Body of pancreas (tissue), 4 donors: ENCODE data around the gene SAMD3. TPM values are rescaled to one million over a fixed set of nuclear protein-coding genes. Genes with fewer than 3 reads are reported as not detected.

Source experiments
- ATAC-seq: fragments of 150-250 bp; one replicate; pipeline ENCODE4 v1.9.1; 2016
- DNase-seq, 4 donors: peaks; one replicate each; pipeline ENCODE4 v3.0.0-alpha.2; 2019
- H3K27ac ChIP-seq, 4 donors: fragments of 200-600 bp; sonication (generic); 1 replicate in 3 of 4; 2 replicates in 1 of 4; pipeline versions ENCODE4 v1.5.1 to v1.6.1; 2016 to 2019; ENCODE audit warnings: mild to moderate bottlenecking in 1 of 4, mixed read lengths in 1 of 4, moderate library complexity in 1 of 4
- H3K27me3 ChIP-seq, 2 donors: fragments of 200-600 bp; sonication (generic); one replicate each; pipeline ENCODE4 v1.6.0; 2016; ENCODE audit warnings: mild to moderate bottlenecking in 1 of 2
- H3K36me3 ChIP-seq, 2 donors: fragments of 200-600 bp; sonication (generic); replicated peaks in 1 of 2; 2 replicates each; pipeline ENCODE4 v1.5.1; 2016; ENCODE audit warnings: low read depth in 2 of 2; ENCODE audit not compliant: insufficient read depth in 1 of 2
- H3K4me1 ChIP-seq: fragments of 200-600 bp; sonication (generic); one replicate; pipeline ENCODE4 v1.6.0; 2016
- H3K4me3 ChIP-seq, 2 donors: fragments of 200-600 bp; sonication (generic); 1 replicate in 1 of 2; 2 replicates in 1 of 2; pipeline ENCODE4 v1.5.1; 2016 to 2019
- H3K9me3 ChIP-seq, 3 donors: fragments of 200-600 bp; sonication (generic); 1 replicate in 2 of 3; 2 replicates in 1 of 3; pipeline ENCODE4 v1.5.1; 2016
- POLR2A ChIP-seq, 3 donors: fragments of 450-650 bp; IDR thresholded peaks; one replicate each; pipeline ENCODE4 v1.6.1; 2016; ENCODE audit warnings: antibody characterized with exemption in 3 of 3, mild to moderate bottlenecking in 2 of 3
- whole genome bisulfite sequencing, 2 donors: methylation state at CpG; one replicate each; pipeline ENCODE4 v1.1.5; 2017; 5-methylcytosine and 5-hydroxymethylcytosine counted together
- intact Hi-C: fragments of 100-400 bp; cut with DNase I; formaldehyde crosslinking; loops from one replicate; pipeline ENCODE4 v1.15.1; 2023
- total RNA-seq, 2 donors: library from RNA; depleted of rRNA; stranded (reverse); fragments of >200 nt; gene quantifications; one replicate each; pipeline ENCODE4 v1.1.0, GENCODE V29; 2016
- TF ChIP-seq, protein P1 (sequence below), 7 experiments: fragments of 450-650 bp in 4 of 7; fragments of 200-600 bp in 3 of 7; sonication (generic) in 3 of 7; IDR thresholded peaks; one replicate each; pipeline ENCODE4 v1.5.1; 2016 to 2019; ENCODE audit warnings: antibody characterized with exemption in 7 of 7

The SAMD3 gene
- total RNA-seq, 2 donors from 2014 or later = 0.52 to 20.4 TPM

DNA sequence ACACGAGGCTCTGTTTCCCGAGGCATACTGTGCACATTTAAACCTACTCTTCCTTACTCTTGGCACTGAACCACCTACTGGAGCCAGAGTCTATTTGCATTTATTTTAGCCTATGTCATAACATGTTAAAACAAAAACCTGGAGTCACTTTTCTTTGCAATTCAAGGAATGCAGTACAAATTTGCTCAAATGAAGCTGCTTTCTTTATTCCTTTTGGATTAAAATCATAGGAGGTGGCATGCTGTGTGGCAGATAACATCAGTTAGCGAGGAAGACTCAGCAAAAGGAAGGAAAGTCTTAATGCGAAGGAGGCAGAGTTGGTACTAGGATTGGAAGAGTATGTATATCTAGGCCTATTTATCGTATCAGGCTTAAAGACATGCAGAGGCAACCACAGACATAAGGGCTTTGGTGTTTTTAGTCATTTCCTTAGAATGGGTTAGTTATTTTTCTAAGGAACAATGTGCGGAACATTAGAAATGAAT is 92.9 kb downstream of the SAMD3 start:
- no peaks in the 10 kb centered on the region for H3K9me3 ChIP-seq
- H3K36me3 ChIP-seq = no peaks in the 10 kb centered on the region
- ATAC-seq = no peak
- H3K27ac ChIP-seq = no peak overlapping the region
- no peaks in the 10 kb centered on the region for H3K27me3 ChIP-seq
- no peak for DNase-seq
- no peak for TF ChIP-seq POLR2A (IDR thresholded peaks at IDR 0.05)
- TF ChIP-seq, protein P1, sequence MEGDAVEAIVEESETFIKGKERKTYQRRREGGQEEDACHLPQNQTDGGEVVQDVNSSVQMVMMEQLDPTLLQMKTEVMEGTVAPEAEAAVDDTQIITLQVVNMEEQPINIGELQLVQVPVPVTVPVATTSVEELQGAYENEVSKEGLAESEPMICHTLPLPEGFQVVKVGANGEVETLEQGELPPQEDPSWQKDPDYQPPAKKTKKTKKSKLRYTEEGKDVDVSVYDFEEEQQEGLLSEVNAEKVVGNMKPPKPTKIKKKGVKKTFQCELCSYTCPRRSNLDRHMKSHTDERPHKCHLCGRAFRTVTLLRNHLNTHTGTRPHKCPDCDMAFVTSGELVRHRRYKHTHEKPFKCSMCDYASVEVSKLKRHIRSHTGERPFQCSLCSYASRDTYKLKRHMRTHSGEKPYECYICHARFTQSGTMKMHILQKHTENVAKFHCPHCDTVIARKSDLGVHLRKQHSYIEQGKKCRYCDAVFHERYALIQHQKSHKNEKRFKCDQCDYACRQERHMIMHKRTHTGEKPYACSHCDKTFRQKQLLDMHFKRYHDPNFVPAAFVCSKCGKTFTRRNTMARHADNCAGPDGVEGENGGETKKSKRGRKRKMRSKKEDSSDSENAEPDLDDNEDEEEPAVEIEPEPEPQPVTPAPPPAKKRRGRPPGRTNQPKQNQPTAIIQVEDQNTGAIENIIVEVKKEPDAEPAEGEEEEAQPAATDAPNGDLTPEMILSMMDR (IDR thresholded peaks at IDR 0.05) = no peak
- no peak overlapping the region for H3K4me3 ChIP-seq
- intact Hi-C loops = no loop called here
- 93 to 94% methylated on average over 6 of the region's 6 CpGs for WGBS, 2 donors
- no peaks in the 10 kb centered on the region for H3K4me1 ChIP-seq

DNA sequence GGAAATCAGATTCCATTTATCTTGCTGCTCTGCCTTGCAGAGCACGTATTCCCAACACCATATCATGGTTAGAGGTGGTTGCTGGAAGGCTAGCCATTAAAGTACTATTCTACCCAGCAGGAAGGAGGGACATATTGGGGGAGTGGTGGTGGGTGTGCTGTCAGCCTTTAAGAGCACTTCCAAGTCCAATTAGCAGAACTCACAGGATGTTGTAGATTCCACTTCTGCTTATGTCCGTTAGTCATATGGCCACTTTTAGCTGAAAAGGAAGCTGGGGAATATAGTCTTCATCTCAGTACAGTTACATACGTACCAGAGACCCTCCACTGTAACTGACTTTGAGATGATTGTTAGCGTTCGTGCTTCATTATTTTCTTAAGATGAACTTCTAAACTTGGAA is 94.4 kb downstream of the SAMD3 start:
- Histone ChIP-seq H3K36me3 (no peaks in the 10 kb centered on the region), H3K4me1 (no peaks in the 10 kb centered on the region), H3K4me3 (no peak overlapping the region), H3K27me3 (no peaks in the 10 kb centered on the region), H3K27ac (no peak overlapping the region), H3K9me3 (no peaks in the 10 kb centered on the region)
- ATAC-seq (no peak), DNase-seq (no peak)
- TF ChIP-seq, protein P1 (IDR thresholded peaks at IDR 0.05) = no peak
- no peak for TF ChIP-seq POLR2A (IDR thresholded peaks at IDR 0.05)
- intact Hi-C loops = no loop called here
- WGBS, 2 donors = 86 to 95% methylated on average over 5 of the region's 5 CpGs

DNA sequence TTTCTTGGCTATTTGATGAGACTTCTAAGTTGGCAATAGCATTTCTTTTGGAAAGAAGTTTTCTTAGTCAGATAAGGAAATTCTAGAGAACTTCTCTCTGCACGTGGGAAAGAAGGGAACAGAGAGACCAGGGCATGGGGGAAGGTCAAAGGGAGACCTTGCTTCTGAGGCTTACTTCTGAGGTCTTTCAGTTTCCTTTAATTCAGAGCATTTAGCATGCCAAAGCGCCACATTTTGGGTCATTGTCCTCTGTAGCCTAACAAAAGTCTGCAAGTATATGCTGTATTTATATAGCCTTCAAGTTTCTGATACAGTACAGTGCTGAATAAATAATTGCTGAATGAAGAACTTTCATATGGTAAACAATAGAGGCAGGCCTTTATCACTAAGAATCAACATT is 95.6 kb downstream of the SAMD3 start:
- 36 to 57% methylated on average over 2 of the region's 2 CpGs for WGBS, 2 donors
- Histone ChIP-seq H3K4me3 (no peak overlapping the region), H3K27ac (no peak overlapping the region), H3K36me3 (no peaks in the 10 kb centered on the region), H3K9me3 (no peaks in the 10 kb centered on the region), H3K27me3 (no peaks in the 10 kb centered on the region), H3K4me1 (no peaks in the 10 kb centered on the region)
- no peak for TF ChIP-seq POLR2A (IDR thresholded peaks at IDR 0.05)
- TF ChIP-seq, protein P1 (IDR thresholded peaks at IDR 0.05) = no peak
- ATAC-seq (no peak), DNase-seq (no peak)
- intact Hi-C loops = no loop called here

DNA sequence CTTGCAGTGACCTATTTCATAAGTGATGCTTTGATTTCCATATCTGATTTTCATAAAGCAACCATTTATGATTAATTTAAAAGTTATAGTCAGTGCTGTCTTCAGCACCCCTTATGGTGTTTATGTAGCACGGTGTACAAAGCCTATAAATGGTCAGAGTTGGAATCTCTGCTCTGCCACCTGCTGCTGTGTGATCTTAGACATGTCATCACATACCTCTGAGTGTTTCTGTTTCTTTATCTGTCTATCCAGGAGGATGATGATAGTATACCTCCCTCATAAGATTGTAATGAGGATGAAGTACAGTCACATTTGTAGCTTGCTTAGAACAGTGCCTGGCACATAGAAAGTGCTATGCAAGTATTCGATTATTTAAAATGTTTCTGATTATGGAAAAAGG is 100.5 kb downstream of the SAMD3 start:
- no peak overlapping the region for H3K4me3 ChIP-seq
- no peak for DNase-seq
- ATAC-seq = no peak
- intact Hi-C loops = no loop called here
- no peaks in the 10 kb centered on the region for H3K9me3 ChIP-seq
- no peaks in the 10 kb centered on the region for H3K4me1 ChIP-seq
- 88 to 94% methylated on average over 2 of the region's 2 CpGs for whole genome bisulfite sequencing, 2 donors
- H3K27me3 ChIP-seq = no peaks in the 10 kb centered on the region
- H3K27ac ChIP-seq = no peak overlapping the region
- H3K36me3 ChIP-seq = no peaks in the 10 kb centered on the region
- TF ChIP-seq, protein P1 (IDR thresholded peaks at IDR 0.05) = no peak
- no peak for TF ChIP-seq POLR2A (IDR thresholded peaks at IDR 0.05)

DNA sequence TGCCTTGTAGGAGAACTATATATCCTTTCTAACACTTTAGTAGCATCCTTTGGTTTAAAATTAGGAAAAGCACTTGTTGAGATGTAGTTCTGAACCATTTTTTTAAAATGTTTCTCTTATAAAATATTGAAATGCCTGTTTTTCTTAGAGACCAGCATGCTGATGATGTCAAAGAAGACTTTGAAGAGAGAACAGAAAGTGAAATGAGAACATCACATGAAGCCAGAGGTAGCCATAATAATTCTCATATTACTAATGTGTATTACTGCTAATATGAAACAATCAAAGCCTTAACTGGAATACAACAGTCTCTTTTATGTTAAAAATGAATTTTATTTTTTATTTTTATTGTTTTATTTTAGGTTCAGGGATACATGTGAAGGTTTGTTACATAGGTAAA is 102.0 kb downstream of the SAMD3 start:
- no peaks in the 10 kb centered on the region for H3K27me3 ChIP-seq
- DNase-seq = no peak
- no peaks in the 10 kb centered on the region for H3K4me1 ChIP-seq
- H3K4me3 ChIP-seq = no peak overlapping the region
- ATAC-seq = no peak
- no peaks in the 10 kb centered on the region for H3K9me3 ChIP-seq
- TF ChIP-seq, protein P1 (IDR thresholded peaks at IDR 0.05) = no peak
- TF ChIP-seq POLR2A (IDR thresholded peaks at IDR 0.05) = no peak
- H3K27ac ChIP-seq = no peak overlapping the region
- no peaks in the 10 kb centered on the region for H3K36me3 ChIP-seq
- intact Hi-C loops = no loop called here
